GM18505 (cell line): Measurements from ENCODE around the gene DNAL1.
A peak's percentile ranks its signal among the peaks of the same experiment; 100 is the strongest.

Experiments
- ATAC-seq: cut with Tn5 transposase; IDR thresholded peaks from one replicate; pipeline ENCODE4 v1.9.1; 2021; ENCODE audit not compliant: unreplicated experiment
- POLR2A ChIP-seq: IDR thresholded peaks from 4 replicates; pipeline ENCODE4 v1.6.1; 2011; ENCODE audit warnings: borderline replicate concordance; ENCODE audit not compliant: insufficient read depth, insufficient read length; ENCODE audit errors: extremely low read depth

Gene DNAL1

DNA sequence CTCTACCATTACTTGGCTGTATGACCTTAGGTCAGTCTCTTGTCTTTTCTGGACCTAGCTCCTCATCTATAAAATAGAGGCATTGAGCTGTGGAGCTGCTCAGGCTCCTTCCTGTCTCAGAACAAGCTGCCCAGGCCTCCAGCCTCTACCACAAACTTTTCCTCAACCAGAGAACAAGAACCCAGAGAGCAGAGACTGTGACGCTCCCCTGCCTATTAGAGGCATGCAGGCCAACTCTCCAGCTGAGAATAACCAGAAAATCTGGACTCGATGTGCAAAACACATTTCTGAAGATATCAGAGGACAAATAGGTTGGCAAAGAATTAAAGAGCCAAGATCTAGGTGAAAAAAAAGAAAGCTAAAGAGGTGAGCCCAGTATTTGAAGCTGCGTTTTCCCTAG is 87.2 kb downstream of the DNAL1 start:
- no peak for ATAC-seq
- TF ChIP-seq POLR2A = peak; percentile 5

DNA sequence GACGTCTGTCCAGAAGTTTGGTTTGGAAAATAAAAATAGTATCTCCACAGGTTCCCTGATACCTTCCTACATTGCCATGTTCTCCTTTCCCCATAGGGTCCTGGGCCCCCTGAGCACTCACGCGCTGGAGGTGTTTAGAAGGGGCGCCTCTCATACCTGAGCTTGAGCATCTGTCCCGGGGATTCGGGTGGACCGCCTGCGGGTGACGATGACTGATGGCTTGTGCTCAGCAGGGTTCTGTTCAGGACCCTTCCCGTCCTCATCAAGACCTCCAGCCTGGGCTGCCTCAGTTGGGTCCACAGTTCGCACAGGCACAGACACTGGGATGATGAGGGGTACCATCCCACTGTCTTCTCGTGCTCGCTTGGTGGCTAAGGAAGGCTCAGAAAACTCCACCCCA is 92.1 kb downstream of the DNAL1 start:
- ATAC-seq = no peak

DNA sequence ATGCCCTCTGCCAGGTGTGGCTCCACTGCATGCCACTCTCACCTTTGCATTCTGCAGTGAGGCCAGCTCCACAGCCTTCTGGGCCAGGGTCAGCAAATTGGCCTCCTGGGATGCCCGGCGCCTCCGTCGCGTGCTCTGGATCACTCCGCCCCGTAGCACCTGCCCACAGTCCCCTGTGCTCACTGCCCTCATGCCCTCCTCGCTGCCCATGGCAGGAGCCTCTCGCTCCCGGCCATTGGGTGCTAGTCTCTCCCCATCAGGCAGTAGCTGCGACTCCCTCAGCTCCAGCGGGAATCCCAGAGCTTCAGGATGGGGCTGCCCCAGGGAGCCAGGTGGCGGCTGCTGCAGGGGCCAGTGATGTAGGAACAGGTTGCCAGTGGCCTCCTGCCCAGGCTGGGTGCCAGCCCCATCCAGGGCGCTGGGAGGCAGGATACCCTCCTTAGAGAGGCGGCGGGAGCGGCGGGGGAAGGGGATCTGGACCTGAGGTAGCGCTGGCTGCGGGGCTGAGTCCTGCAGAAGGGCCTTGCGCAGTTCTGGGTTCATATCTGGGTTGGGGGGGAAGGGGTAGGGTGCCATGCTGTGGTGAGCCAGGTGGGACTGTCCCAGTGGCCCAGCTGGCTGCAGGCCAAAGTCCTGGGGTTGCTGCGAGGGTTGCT is 93.9 kb downstream of the DNAL1 start:
- ATAC-seq = no peak
- TF ChIP-seq POLR2A = peak; percentile 25

More for the DNA sequence above, 92.1 kb downstream of the DNAL1 start:
- TF ChIP-seq POLR2A = no peak

DNA sequence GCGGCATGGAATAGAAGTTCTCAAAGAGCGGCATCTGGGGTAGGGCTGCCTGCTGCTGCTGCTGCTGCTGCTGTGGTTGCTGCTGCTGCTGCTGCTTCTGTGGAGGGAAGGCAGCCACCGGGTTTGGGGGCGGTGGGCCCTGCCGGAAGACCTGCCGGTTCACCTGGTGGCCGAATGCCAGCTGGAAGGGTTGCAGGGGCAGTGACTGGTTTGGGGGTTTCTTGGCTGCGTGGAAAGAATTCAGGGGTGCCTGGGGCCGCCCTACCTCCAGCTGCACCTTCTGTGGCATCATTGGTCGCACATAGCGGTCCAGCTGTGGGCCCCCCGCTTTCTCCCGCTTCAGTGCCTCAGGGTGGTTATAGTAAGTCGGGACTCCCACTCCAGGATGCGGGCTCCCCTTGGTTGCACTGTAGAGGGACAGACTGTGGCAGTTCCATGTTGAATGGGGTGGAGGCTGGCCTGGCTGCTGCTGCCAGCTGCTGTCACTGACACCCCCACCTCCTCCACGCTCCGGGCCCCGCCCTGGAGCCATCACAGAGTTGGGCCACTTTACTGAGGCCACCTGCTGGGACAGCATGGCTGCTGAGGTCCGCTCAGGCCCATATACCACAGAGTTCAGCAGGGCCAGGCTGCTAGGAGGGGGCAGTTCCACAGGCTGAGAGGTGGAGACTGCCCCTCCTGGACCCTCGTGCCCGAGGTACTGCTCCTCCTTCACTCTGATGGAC is 94.5 kb downstream of the DNAL1 start:
- TF ChIP-seq POLR2A = no peak
- ATAC-seq = no peak

DNA sequence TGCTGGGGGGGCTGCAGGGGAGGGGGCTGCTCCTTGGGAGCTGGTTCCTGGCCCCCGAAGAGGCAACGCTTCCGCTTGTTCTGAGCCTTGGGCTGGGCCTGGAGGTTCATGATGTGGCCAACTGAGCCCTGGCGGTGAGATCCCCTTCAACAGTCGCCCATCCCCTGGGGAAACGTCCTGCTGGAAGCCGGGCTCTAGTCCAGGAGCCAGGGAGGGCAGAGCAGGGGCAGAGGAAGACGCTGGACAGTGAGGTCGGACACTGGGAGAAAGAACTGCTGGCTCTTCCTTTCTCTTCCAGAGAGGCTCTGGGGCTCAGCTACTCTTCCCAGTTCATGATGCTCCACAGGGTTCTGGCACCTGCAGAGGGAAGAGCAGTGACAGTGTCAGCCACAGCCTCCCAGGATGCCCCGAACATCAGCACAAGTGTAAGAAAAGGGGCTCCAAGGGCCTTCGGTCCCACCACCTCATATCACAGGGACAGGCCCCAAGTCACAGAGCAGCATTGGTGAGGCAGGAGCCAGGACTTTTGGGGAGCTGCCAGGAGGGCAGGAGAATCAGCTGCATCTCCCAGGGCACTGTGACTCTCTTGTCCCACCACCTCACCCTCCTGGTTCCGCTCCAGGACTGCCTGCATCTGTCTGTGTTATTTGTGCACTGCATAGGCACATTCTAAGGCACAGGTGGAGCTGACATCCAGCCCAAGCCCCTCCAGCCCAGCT is 95.3 kb downstream of the DNAL1 start:
- TF ChIP-seq POLR2A = no peak
- no peak for ATAC-seq

DNA sequence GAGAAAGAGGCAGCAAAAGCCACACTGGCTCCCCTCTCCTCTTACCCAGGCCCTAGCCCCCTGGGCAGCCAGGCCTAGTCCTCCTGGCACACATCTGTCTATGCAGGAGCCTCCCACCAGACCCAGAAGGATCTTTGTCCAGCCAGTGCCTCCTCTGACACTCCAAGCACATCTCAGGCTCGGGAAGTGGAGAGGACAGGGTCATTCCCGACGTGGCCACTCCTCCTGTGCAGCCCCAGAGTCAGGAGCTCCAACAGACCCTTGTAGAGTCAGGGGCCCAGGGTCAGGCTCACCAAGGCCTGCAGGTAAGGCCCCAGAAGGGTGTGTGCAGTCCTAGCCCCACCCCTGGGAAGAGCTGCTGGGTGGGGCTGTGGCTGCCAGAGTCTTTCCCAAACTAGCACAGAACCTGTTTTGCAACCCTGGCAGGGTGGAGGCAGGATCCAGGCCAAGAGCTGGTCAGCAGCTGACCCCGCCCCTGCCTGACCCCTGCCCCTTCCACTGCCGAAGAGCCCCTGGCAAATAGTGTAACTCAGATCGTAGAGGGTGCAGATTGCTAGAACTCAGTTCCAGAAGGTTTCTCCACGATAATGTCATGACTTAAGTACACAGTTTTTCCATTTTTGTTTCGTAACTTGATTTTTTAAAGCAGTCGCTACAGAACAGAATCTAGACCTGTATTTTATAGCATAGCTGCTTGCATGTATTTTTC is 96.0 kb downstream of the DNAL1 start:
- no peak for ATAC-seq

DNA sequence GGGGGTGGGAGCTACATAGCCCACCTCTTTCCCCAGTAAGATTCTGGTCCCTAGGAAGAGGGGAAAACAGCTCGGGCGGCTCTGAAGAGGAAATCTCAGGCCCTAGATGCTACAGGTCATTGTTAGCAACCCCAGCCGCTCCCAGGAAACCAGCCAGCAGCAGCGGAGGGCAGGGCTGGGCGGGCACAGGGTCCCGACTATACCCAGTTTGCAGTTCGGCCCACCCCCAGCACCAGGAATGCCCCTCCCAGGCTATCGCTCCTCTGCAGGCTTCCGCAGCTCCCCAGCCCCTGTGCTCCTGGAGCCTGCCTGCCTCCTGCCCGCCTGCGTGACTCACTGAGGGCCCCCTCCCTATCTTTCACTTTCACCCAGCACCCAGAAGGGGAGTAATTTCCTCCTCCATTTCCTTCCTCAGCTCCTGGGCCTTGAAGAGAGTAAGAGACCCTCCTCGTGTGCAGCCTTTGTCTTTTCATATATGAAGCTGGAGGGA is 96.6 kb downstream of the DNAL1 start:
- no peak for TF ChIP-seq POLR2A
- no peak for ATAC-seq

More for the DNA sequence above, 96.0 kb downstream of the DNAL1 start:
- no peak for TF ChIP-seq POLR2A

DNA sequence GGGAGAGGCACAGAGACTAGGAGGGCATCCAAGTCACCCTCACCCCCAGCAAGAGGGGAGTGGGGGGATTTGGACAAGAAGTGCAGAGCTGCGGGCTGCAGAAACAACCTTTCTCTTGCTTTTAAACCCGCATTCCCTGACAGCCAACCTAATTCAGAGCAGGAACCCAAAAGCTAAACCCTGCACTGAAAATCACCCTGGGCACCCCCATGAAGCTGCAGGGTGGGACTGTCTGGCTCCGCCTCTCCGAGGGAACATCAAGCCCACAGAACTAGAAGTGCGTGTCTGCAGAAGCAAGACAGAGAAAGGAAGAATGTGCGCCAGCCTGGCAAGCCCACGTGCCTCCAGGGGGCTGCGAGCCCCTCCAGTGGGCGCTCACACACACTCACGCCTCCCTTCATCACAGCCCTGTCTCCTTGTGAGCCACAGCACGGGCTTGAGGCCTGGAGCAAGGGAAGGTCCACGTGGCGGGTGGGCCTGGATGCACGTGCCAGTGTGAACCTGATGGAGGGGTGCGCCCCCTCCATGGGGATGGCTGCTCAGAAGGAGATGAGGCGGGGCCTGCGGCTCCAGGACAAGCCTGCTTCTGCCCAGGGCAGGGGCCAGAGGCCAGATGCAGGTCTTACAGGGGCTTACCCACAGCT is 97.2 kb downstream of the DNAL1 start:
- ATAC-seq = no peak

DNA sequence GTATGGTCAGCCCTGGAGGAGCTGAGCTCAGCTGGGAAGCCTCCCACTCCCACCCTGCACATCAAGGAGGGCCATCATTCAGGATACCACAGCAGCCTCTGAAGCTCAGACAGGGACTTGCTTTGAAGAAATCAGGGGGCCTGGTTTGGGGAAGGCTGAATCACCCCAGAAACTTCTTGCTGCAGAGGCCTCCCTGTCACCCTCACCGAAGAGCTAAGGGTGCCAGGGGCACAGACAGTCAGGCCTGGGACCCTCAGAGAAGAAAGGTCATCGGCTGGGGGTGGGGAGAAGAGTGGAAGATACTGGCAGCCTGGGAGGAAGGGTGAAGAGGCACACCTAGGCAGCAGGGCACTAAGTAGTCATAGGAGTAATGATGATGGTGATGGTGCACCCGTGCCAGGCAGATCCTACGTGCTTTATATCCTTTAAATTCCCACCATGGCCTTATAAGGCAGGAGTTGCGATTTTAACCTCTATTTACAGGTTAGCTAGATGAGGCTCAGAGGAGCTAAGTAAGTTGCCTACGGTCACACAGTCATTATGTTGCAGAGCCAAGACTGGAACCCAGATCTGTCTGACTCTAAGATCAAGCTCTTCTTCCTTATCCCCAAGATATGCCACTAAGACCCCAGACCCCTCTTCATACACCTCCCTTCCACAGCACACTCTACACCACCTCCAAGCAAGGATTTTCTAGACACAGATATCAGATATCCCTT is 97.9 kb downstream of the DNAL1 start:
- no peak for TF ChIP-seq POLR2A
- ATAC-seq = no peak

More for the DNA sequence above, 97.2 kb downstream of the DNAL1 start:
- TF ChIP-seq POLR2A = no peak

DNA sequence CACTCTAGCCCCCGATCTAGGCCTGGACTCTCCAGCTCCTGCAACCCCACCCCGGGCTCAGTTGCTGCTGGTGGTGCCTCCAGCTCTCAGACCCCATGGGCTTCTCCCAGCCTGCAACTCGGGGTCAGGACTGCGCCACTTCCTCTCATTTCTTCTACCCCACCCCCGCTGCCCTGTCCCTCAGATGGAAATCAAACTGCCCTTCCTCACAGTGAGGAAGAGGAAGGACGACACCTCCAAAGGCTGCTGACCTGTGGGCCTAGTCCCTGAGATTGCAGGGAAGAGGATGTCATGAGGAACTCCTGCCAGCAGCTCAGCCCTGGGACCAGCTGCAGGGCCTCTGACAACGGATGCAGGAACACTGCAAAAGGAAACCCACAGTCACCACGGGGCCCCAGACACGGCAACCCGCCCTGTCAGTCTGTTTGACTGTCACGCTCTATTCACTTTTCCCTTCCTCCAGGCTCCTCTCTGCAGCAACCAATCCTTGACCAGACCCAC is 98.7 kb downstream of the DNAL1 start:
- ATAC-seq = no peak
- TF ChIP-seq POLR2A = no peak

DNA sequence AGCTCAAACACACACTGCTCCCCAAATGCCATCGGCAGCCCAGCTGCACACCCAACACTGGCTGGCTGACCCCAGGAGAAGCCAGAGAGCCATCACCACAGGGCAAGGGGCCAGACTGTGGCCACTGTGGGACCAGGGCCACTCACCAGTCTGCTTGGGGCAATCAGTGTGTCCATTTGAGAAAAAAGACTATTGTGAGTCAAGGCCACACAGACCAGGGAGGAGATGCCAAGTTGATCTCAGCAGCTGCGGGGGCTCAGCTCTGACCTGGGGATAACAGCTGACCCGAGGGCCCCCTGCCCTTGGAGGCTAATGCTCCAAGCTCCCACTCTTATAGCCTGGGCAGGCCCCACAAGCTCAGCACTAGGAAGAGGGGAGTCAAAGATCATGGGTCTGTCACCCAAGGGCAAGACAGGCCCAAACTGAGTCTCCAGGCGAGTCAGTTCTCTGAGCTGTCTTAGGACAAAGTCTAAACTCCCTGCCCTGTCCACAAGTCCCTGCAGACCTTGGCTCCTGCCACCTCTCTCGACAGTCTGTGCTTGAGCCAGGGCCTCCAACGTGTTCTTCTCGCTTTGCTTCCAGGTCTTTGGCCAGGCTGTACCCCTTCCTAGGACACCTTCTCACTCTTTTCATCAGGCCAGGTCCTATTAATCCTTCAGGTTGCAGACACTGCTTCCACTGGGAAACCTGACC is 99.5 kb downstream of the DNAL1 start:
- TF ChIP-seq POLR2A = no peak
- ATAC-seq = no peak
